ENCODE measurements around the gene CNTRL.
"Not testable (repeated sequence)": the region's sequence is repeated elsewhere in the genome, so short reads cannot be mapped to it uniquely, and the experiment has no call there.

CNTRL gene, protein sequence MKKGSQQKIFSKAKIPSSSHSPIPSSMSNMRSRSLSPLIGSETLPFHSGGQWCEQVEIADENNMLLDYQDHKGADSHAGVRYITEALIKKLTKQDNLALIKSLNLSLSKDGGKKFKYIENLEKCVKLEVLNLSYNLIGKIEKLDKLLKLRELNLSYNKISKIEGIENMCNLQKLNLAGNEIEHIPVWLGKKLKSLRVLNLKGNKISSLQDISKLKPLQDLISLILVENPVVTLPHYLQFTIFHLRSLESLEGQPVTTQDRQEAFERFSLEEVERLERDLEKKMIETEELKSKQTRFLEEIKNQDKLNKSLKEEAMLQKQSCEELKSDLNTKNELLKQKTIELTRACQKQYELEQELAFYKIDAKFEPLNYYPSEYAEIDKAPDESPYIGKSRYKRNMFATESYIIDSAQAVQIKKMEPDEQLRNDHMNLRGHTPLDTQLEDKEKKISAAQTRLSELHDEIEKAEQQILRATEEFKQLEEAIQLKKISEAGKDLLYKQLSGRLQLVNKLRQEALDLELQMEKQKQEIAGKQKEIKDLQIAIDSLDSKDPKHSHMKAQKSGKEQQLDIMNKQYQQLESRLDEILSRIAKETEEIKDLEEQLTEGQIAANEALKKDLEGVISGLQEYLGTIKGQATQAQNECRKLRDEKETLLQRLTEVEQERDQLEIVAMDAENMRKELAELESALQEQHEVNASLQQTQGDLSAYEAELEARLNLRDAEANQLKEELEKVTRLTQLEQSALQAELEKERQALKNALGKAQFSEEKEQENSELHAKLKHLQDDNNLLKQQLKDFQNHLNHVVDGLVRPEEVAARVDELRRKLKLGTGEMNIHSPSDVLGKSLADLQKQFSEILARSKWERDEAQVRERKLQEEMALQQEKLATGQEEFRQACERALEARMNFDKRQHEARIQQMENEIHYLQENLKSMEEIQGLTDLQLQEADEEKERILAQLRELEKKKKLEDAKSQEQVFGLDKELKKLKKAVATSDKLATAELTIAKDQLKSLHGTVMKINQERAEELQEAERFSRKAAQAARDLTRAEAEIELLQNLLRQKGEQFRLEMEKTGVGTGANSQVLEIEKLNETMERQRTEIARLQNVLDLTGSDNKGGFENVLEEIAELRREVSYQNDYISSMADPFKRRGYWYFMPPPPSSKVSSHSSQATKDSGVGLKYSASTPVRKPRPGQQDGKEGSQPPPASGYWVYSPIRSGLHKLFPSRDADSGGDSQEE (N-terminal part only)

GRCh38 chr9:121074370-121075250 is at the start of gene CNTRL:
CNTRL (plus strand) TSS chr9:121074955; CDS start chr9:121088327, 13,372 bp downstream.
- peak; percentile 89 to 93 for DNase-seq

DNA sequence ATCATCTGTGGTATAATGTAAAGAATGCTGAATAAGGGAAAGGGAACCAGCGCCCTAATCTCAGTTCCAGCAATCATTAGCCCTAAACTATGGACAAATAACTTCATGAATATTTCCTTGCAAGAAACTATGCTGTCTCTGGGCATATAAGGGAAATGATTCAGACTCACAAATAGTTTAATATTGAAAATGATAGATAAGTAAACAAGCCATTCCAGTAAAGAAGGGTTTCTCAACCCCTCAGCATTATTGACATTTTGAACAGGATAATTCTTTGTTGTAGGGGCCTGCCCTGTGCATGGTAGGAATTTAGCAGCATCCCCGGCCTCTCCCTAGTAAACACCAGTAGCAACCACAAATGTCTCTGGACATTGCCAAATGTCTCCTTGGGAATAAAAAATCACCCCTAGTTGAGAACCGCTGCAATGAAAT is 48.5 kb upstream of the CNTRL start:
- no peak for DNase-seq

DNA sequence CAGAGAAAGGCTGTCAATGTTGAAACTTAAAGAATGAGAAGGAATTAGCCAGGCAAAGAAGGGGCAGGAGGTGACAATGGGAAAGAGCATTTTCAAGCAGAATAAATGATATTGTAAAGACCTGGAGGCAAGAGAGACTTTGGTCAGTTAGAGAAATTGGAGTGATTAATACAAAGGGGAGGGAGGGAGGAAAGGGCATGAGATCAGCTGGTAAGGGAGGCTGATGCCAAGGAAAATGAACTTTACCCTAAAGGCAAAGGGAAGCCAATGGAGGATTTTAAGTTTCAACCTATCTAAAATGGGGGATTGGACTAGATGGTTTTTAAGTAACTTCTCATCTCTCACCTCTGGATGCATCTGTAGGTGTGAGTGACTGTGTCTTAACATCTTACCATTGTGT is 48.0 kb upstream of the CNTRL start:
- DNase-seq: no peak

DNA sequence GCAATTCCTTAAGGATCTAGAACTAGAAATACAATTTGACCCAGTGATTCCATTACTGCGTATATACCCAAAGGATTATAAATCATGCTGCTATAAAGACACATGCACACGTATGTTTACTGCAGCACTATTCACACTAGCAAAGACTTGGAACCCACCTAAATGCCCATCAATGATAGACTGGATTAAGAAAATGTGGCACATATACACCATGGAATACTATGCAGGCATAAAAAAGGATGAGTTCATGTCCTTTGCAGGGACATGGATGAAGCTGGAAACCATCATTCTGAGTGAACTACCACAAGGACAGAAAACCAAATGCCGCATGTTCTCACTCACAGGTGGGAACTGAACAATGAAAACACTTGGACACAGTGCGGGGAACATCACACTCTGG is 46.5 kb upstream of the CNTRL start:
- DNase-seq: not testable (repeated sequence)

DNA sequence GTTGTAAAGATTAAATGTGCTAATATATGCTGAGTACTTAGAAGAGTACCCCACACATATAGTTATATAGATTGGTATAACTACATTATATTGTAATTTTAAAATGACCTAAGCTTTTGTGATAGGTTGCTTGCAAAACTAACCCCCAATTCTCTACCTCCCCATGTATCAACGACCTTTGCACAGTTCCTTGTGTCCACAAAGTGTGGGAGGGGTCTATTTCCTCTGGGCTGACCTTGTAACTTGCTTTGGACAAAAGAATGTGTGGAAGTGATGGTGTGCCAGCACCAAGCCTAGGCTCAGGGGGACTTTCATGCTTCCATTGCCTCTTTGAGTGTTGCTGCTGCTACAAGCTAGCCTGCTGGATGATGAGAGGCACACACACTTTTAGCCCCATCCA is 45.3 kb upstream of the CNTRL start:
- no peak for DNase-seq

DNA sequence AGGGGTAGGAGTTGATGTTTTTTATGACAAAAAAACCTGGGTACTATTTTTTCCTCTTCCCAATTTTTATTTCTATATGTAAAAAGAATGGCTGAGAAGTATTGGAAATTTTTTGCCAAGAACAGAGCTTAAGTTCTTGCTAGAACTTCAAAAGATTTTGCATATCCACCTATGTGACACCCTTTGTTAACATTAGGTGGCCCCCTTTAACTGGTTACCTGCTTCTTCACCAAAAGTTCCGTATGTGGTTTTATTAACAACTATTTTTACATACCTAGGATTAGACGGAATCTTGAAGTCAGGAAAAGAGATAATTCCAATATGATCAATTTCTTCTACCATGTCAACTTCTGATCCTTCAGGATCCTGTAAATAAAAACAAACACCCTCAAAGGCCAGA is 40.2 kb upstream of the CNTRL start:
- no peak for DNase-seq

DNA sequence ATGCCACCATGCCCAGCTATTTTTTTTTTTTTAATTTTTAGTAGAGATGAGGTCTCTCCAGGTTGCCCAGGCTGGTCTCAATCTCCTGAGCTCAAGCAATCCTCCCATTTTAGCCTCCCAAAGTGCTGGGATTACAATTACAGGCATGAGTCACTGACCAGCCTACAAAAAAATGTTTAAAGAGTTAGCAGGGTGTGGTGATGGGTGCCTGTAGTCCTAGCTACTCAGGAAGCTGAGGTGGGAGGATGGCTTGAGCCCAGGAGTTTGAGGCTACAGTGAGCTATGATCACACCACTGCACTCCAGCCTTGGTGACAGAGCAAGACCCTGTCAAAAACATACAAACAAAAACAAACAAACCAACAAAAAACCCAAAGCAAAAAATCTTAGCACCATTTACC is 39.0 kb upstream of the CNTRL start:
- not testable (repeated sequence) for DNase-seq

DNA sequence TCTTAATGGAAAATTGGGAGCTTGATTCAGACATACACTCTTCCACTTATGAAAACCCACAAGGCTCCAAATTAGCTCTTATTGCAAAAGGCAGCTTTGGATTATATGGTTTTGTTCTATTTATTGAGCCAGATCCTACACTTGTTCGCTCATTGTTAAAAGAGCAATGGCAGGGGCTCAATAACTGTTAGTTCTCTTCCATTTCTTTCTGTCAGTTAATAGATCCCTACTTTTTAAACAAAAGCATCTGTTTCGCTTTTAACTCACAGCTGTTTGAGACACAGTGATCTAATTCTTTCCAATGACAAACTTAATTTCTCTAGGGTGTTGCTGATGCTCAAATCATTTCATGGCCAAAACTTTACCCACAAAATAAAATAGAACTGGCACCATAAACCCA is 36.4 kb upstream of the CNTRL start:
- no peak for DNase-seq

DNA sequence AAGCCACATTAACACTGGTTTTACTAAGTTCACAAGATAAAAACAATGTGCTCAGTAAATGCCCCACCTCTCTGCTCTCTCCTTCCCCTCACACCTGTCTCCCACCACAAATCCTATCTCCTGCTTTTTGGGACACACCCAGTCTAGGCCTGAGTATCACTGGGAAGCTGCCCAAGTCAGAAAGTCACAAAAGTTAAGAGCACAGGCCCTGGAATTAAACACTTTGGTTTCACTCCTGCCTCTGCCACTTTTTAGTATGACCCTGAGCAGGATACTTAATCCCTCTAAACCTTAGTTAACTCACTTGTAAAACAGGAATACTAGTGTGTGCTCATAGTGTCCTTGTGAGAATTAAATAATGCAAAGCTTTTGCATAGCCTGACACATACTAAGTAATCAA is 36.0 kb upstream of the CNTRL start:
- DNase-seq: no peak

DNA sequence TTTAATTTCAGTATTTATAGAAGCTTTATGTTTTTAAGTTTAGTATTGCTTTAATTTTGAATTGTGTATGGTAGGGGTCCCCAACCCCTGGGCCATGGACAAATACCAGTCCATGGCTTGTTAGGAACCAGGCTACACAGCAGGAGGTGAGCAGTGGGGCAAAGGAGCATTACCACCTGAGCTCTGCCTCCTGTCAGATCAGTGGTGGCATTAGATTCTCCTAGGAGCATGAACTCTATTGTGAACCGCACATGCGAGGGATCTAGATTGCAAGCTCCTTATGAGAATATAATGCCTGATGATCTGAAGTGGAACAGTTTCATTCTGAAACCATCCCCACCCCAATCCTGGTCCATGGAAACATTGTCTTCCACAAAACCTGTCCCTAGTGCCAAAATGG is 26.6 kb upstream of the CNTRL start:
- DNase-seq: no peak

- no peak for DNase-seq
These were observed 26.1 kb upstream of the CNTRL start for GRCh38 chr9:121048618-121049017.

DNA sequence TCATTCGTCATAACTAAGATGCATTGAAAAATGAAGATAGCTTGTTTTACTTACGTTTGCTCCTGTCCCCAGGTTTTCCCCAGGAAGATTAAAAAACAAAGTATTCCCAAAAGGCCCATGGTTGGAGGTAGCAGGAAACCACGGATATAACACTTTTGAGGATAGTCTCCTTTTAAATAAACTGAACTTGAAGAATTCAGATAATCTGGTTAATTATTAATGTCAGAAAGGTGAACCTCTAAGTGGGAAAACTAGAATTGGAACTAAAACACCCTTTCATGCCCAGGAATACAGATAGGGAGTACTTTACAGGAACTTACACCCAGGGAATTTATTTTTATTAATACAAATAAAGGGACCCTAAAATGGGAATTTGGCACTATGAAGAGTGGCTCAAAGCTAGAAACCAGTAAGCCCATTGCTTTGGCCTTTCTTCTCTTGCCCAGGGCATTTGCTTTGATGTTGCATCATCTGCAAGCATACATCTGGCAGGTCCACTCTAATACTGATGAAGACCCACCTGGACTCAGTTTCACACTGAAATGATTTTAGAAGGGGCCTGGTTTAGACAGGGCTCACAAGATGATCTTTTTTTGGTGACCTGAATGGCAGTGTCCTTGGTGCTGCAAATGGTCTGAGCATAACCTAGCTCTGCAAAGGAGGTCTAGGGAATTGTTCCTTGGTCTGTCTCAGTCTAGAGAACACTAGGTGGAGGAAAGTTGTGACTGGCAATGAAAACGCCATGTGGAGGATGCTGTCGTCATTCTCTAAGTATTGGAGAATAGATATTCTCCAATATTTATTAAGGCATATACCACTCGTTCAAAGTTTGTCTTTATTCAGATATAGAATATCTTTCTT is 24.4 kb upstream of the CNTRL start, which contains the start of gene C5:
C5 (minus strand) TSS at position 148 of the 861 bp plus-strand sequence; CDS start at position 119, 29 bp downstream.
- no peak for DNase-seq

GRCh38 chr9:121053544-121053943 is 21.2 kb upstream of the CNTRL start:
- DNase-seq: no peak

DNA sequence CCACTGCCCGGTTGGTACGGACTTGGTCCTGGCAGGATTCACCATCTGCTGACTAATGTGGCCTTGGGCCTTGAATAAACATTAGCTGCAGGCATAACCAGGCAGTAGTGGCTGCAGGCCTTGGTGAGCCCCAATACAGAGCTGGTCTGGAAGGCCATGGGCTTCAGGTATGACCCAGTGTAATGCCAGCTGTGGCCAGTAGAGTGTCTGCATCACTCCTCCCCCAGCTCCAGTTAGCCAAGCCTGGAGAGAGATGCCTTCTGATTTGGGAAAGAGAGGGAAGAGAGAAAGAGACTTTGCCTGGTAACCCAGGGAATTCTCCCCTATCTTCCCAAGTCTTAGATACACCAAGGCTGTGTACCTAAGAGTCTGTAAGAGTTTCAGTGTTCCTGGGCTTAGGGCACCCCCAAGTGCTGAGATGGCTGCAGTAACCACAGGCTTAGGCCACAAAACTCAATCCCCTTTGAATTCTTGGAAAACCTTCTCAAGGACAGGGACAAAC is 19.1 kb upstream of the CNTRL start:
- DNase-seq: no peak

DNA sequence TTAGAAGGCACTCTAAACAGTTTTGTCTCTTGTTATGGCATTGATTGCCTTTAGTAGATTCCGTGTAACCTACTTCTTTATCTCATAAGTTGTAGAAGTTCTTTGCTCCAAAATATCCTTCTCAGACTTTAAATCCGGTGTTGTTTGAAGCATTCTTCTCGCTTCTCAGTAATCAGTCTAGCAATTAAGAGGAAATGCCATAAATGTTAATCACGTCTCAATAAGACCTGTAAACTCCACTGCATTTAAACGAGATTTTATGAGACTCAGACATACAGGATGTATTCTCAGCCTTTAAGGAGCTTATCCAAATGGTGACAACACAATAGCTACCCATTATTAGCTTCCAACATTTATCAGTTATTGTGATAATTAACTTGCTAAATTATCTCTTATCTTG is 16.9 kb upstream of the CNTRL start:
- no peak for DNase-seq

GRCh38 chr9:121059513-121059912 is 15.2 kb upstream of the CNTRL start:
- DNase-seq: no peak

DNA sequence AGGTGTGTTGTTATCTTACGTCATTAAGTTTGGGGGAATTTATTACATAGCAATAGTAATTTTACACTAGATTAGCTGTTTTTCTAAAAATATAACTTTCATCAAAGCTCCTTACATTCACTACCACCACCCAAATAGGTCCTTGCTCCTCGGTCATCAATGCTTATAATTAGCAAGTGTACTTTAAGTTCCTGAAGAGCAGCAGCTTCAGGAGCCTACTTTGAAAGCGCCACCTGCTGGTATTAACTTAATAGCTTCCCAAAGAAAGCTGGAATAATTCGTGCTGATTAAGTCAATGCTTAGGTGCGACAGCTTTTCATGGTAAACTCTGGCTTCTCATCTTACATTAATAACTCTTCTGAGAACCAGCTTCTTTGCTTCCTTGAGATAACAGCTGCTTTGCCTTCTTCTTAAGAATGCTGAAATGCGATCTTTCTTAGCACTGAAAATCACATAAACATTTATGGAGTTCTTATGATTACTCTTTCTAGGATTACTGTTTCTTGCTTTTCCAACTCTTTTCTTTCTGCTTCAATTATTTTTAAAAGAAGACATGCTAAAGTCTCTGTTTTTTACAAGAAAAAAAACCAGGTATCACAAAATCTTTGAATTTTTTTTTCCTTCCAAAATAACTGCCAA is 14.6 kb upstream of the CNTRL start:
- peak; percentile 55 to 64 for DNase-seq

GRCh38 chr9:121066850-121067249 is 7.9 kb upstream of the CNTRL start:
- no peak for DNase-seq

DNA sequence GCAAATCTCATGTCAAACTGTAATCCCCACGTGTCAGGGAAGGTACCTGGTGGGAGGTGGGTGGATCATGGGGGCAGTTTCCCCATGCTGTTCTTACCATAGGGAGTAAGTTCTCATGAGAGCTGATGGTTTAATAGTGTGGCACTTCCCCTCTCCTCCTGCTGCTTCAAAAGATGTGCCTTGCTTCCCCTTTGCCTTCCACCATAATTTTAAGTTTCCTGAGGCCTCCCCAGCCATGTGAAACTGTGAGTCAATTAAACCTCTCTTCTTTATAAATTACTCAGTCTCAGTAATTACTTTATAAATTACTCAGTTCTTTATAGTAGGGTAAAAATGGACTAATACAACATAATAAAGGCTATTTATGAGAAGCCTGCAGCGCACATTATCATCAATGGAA is 7.1 kb upstream of the CNTRL start:
- DNase-seq: no peak

GRCh38 chr9:121069396-121069795 is 5.4 kb upstream of the CNTRL start:
- no peak for DNase-seq
